Prostate gland (tissue), 2 donors: ENCODE measurements around the gene USP34. TPM values are rescaled to one million over a fixed set of nuclear protein-coding genes. Genes with fewer than 3 reads are reported as not detected.

Experiments used
- DNase-seq: peaks from one replicate; pipeline ENCODE4 v3.0.0-alpha.2; 2019; ENCODE audit warnings: low spot score
- H3K27ac ChIP-seq, 2 donors: fragments of 200-600 bp; sonication (generic); 2 replicates each; pipeline ENCODE4 v1.5.1; 2017 to 2019
- H3K27me3 ChIP-seq: fragments of 200-600 bp; sonication (generic); replicated peaks from 2 replicates; pipeline ENCODE4 v1.5.1; 2019; ENCODE audit not compliant: insufficient read depth
- H3K36me3 ChIP-seq, 2 donors: fragments of 200-600 bp; sonication (generic); 1 replicate in 1 of 2; 2 replicates in 1 of 2; pipeline versions ENCODE4 v1.5.1 to v1.8.1; 2017 to 2019
- H3K4me1 ChIP-seq: fragments of 200-600 bp; sonication (generic); replicated peaks from 2 replicates; pipeline ENCODE4 v1.5.1; 2019
- H3K4me3 ChIP-seq, 2 donors: fragments of 200-600 bp; sonication (generic); 2 replicates each; pipeline ENCODE4 v1.5.1; 2017 to 2019
- H3K9me3 ChIP-seq: fragments of 200-600 bp; sonication (generic); 2 replicates; pipeline ENCODE4 v1.5.1; 2017
- POLR2A ChIP-seq: fragments of 450-650 bp; IDR thresholded peaks from one replicate; pipeline ENCODE4 v1.6.1; 2016; ENCODE audit warnings: antibody characterized with exemption, mild to moderate bottlenecking
- POLR2AphosphoS5 ChIP-seq: sonication (generic); formaldehyde crosslinking; IDR thresholded peaks from one replicate; pipeline ENCODE4 v1.6.1; 2017; ENCODE audit warnings: antibody characterized with exemption
- WGBS: methylation state at CpG from one replicate; pipeline ENCODE4 v1.1.5; 2018; 5-methylcytosine and 5-hydroxymethylcytosine counted together
- intact Hi-C: fragments of 100-400 bp; cut with DNase I; formaldehyde crosslinking; loops from one replicate; pipeline ENCODE4 v1.14.2; 2022
- total RNA-seq, 2 donors: library from RNA; depleted of rRNA; stranded (reverse); fragments of >200 nt; gene quantifications; one replicate each; pipeline ENCODE4 v1.1.0, GENCODE V29; 2016
- TF ChIP-seq, protein P1 (sequence below), 4 experiments: fragments of 200-600 bp in 2 of 4; fragments of 450-650 bp in 2 of 4; sonication (generic) in 2 of 4; IDR thresholded peaks; 1 replicate in 3 of 4; 2 replicates in 1 of 4; pipeline ENCODE4 v1.5.1; 2016 to 2019; ENCODE audit warnings: antibody characterized with exemption in 4 of 4, mild to moderate bottlenecking in 2 of 4, moderate library complexity in 2 of 4

Gene USP34
- total RNA-seq, 2 donors from 2014 or later, result 94.1 to 206 TPM

DNA sequence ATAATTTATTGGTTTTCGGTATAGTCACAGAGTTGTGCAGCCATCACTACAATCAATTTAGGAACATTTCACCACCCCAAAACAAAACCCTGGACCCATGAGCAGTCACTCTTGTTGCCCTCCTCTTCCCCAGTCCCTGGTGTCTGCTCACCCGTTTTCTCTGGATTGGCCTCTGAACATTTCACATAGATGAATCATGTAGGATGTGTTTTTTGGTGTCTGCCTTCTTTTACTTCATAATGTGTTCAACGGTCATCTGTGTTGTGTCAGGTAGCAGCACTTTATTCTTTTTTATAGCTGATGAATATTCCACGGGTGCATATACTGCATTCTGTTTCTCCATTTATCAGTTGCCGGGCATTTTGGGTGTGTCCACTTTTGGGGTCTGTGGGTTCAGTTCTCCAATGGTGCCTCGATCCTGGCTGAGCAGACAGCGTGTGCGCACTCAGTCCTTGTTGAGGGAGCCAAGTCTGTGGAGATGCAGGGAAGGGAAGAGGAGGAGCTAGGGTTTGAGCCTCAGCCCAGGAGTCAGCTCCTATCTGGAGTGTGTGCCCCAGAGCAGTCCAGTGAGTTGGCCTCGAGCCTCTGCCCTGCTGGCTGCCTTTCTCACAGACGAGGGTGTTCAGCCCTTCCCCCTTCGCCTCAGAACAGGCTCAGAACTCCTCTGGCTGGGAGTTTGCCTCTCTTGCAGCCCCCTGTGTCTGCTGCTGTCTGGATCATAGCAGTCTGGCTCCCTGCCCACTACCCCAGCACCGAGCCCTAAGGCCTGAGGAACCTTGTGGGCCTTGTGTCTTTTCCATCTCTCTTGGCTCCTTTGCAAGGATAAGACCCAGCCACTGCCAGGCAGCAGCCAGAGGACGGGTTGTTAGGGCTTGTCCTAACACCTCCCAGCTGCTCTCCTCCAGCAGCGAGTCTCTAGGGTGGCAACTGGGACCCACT, 290.9 kb downstream of the USP34 start:
- intact Hi-C loops, result loop anchor here (10.0 kb wide), 1 partner anchor 295 kb away; the partner anchor contains the start of gene USP34
- Histone ChIP-seq H3K4me3 (no peak overlapping the region), H3K9me3 (no peaks in the 10 kb centered on the region), H3K4me1 (peaks cover 11% of the 10 kb centered on the region), H3K27me3 (no peaks in the 10 kb centered on the region), H3K27ac (peak overlapping the region; percentile 52 to 64), H3K36me3 (peaks cover 7 to 8% of the 10 kb centered on the region in 2 donors)
- TF ChIP-seq POLR2A, result no peak
- TF ChIP-seq, protein P1, sequence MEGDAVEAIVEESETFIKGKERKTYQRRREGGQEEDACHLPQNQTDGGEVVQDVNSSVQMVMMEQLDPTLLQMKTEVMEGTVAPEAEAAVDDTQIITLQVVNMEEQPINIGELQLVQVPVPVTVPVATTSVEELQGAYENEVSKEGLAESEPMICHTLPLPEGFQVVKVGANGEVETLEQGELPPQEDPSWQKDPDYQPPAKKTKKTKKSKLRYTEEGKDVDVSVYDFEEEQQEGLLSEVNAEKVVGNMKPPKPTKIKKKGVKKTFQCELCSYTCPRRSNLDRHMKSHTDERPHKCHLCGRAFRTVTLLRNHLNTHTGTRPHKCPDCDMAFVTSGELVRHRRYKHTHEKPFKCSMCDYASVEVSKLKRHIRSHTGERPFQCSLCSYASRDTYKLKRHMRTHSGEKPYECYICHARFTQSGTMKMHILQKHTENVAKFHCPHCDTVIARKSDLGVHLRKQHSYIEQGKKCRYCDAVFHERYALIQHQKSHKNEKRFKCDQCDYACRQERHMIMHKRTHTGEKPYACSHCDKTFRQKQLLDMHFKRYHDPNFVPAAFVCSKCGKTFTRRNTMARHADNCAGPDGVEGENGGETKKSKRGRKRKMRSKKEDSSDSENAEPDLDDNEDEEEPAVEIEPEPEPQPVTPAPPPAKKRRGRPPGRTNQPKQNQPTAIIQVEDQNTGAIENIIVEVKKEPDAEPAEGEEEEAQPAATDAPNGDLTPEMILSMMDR (IDR thresholded peaks at IDR 0.05), result no peak
- TF ChIP-seq POLR2AphosphoS5, result no peak
- peak; percentile 29 for DNase-seq
- WGBS, result 31% methylated on average over 14 of the region's 14 CpGs

DNA sequence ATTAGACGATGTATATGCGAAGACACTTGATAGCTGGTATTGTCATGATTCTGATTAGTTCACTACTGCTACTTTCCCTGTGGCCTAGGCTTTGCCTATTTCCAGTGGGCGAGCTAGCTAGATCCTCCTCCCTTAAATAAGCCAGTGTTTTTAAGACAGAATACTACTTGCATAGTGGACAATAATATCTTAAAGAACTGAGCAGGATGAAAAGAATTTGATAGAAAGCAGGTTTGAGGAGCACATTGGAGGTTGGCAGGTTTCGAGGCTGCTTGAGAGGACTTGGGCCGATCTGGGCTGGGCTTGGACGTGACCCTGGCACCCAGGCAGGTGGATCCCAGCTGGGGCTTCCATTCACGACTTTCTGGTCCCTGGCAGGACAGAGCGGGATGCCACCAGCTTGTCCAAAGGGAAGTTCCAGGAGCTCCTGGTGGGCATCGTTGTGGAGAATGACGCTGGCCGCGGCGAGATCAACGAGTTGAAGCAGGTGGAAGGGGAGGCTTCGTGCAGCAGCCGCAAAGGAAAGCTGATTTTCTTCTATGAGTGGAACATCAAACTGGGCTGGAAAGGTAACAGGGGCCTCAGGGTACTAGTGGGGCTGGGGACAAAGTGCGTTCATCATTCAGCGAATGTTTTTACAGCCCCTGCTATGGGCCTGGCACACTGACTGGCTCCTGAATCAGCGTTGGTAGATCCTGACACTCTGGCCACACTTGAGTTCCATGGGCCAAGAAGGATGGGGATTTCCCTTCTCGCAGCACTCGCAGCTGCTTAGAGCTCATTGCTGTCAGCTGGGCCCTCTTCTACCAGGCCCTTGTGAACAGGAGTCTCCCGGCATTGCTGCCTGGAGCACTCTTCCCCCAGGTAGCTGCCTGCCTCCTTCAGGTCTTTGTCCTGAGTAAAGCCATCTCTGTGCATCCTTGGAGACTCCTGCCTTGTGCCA, 292.0 kb downstream of the USP34 start:
- intact Hi-C loops, result loop anchor here (10.0 kb wide), 1 partner anchor 296 kb away; the partner anchor contains the start of gene USP34
- H3K27me3 ChIP-seq, result no peaks in the 10 kb centered on the region
- TF ChIP-seq, protein P1 (IDR thresholded peaks at IDR 0.05), result no peak
- no peak for TF ChIP-seq POLR2AphosphoS5
- no peak for TF ChIP-seq POLR2A
- peaks cover 5% of the 10 kb centered on the region in 2 donors for H3K36me3 ChIP-seq
- H3K9me3 ChIP-seq, result no peaks in the 10 kb centered on the region
- no peak for DNase-seq
- H3K4me3 ChIP-seq, result peak overlapping the region in 1 of 2 donors; percentile 93
- peak overlapping the region; percentile 99 to 100 for H3K27ac ChIP-seq
- WGBS, result 79% methylated on average over 22 of the region's 22 CpGs
- peaks cover 11% of the 10 kb centered on the region for H3K4me1 ChIP-seq

DNA sequence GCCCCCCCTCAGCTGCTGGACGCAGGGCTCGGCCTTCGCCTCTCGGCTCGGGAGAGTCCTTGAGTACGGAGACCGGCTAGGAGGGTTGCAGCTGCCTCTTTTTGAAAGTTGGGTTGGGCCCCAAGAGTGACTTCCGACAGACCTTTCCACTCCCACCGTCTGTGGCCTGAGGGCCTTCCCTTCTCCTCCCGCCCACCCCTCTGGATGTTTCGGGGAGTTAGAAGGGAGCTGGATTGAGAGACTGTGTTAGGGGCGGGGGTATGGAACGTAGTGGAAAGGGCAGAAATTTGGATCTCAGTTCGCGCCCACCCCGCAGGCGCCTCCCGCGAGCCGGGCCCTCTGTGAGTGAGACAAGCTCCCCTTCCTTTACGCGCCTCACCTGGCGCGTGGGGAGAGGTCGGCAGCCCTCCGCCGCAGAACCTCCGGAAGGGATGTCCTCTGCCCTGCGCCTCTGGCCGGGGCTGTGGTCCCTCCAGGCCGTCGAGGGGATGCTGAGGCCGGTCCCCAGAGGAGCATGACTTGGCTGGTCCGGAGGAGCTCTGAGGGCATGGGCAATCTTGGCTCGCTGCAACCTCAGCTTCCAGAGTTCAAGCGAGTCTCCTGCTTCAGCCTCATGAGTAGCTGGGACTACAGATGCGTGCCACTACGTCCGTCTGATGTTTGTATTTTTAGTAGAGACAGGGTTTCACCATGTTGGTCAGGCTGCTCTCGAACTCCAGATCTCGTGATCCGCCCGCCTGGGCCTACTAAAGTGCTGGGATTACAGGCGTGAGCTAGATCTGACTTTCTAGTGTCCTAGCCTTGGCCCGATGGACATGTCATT, 292.9 kb downstream of the USP34 start:
- 17% methylated on average over 39 of the region's 45 CpGs for WGBS
- Histone ChIP-seq H3K27ac (peak overlapping the region; percentile 99 to 100), H3K9me3 (no peaks in the 10 kb centered on the region), H3K36me3 (no peaks in the 10 kb centered on the region), H3K4me1 (peaks cover 11% of the 10 kb centered on the region), H3K27me3 (no peaks in the 10 kb centered on the region), H3K4me3 (peak overlapping the region; percentile 88 to 93)
- intact Hi-C loops, result loop anchor here (1.0 to 10.0 kb wide), 2 partner anchors 297 to 360 kb away; partner anchors contain the start of genes USP34 and XPO1
- no peak for TF ChIP-seq POLR2AphosphoS5
- TF ChIP-seq, protein P1 (IDR thresholded peaks at IDR 0.05), result no peak
- peak; percentile 19 for TF ChIP-seq POLR2A
- DNase-seq, result peak; percentile 31
